GM12801 (cell line): ENCODE measurements around the gene HCN4.

Experiments
- CTCF ChIP-seq: IDR thresholded peaks from one replicate; pipeline ENCODE4 v1.5.1; 2011; ENCODE audit warnings: control low read depth; ENCODE audit not compliant: insufficient read length; ENCODE audit errors: extremely low read depth

HCN4 gene

GRCh38 chr15:73386886-73387506, 18.2 kb upstream of the HCN4 start:
- no peak for TF ChIP-seq CTCF

- no peak for TF ChIP-seq CTCF
These were observed 17.5 kb upstream of the HCN4 start for GRCh38 chr15:73386238-73386637.

GRCh38 chr15:73385205-73385604, 16.4 kb upstream of the HCN4 start:
- no peak for TF ChIP-seq CTCF

- TF ChIP-seq CTCF = no peak
These were observed 14.8 kb upstream of the HCN4 start for GRCh38 chr15:73383310-73384189.

- no peak for TF ChIP-seq CTCF
These were observed 13.4 kb upstream of the HCN4 start for GRCh38 chr15:73382115-73382514.

- TF ChIP-seq CTCF = no peak
These were observed 11.9 kb upstream of the HCN4 start for GRCh38 chr15:73380661-73381060.

- TF ChIP-seq CTCF = no peak
These were observed 9.3 kb upstream of the HCN4 start for GRCh38 chr15:73378089-73378488.
